ENCODE measurements around the gene BTLA. TPM values are rescaled to one million over a fixed set of nuclear protein-coding genes. Genes with fewer than 3 reads are reported as not detected.

Gene BTLA
- total RNA-seq, 4 donors from 2014 or later = 0.49 to 2.7 TPM; not detected in 2

DNA sequence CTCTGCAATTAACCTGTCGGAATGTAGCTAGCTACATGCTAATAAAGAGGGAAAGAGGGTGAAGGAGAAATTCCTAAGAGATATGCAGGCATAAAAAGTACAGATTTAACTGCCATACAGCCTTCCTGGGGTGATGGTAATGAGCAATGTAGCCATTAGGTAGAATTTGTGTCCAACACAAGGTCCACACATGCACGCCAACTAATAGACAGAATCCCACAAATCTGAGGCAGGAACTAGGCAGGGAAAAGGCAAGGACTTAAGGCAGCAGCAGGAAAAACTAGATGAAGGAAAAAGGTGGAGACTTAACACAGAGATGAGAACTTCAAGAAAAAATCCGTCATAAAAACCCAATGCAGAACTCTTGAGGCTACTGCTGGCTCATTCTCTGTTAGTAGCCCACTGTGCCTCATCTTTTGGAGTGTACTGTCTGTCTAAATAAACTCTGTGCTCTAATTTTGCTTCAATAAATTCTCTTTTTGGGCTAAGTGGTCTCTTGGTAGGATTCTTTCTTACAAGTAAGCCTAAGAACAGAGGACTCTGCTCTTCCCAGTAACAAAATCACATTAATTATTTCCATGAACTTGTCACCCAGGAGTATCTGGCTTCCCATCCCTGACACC is 81.5 kb downstream of the BTLA start:
- intact Hi-C loops (cut with DNase I) = no loop called here
- TF ChIP-seq POLR2A (IDR thresholded peaks at IDR 0.05) = no peak
- TF ChIP-seq, protein P1, sequence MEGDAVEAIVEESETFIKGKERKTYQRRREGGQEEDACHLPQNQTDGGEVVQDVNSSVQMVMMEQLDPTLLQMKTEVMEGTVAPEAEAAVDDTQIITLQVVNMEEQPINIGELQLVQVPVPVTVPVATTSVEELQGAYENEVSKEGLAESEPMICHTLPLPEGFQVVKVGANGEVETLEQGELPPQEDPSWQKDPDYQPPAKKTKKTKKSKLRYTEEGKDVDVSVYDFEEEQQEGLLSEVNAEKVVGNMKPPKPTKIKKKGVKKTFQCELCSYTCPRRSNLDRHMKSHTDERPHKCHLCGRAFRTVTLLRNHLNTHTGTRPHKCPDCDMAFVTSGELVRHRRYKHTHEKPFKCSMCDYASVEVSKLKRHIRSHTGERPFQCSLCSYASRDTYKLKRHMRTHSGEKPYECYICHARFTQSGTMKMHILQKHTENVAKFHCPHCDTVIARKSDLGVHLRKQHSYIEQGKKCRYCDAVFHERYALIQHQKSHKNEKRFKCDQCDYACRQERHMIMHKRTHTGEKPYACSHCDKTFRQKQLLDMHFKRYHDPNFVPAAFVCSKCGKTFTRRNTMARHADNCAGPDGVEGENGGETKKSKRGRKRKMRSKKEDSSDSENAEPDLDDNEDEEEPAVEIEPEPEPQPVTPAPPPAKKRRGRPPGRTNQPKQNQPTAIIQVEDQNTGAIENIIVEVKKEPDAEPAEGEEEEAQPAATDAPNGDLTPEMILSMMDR (IDR thresholded peaks at IDR 0.05) = no peak
- WGBS, 2 donors = 95% methylated on average over 3 of the region's 3 CpGs
- Histone ChIP-seq H3K27me3 (no peaks in the 10 kb centered on the region), H3K27ac (no peak overlapping the region), H3K36me3 (no peaks in the 10 kb centered on the region), H3K4me1 (no peaks in the 10 kb centered on the region), H3K9me3 (no peaks in the 10 kb centered on the region), H3K4me3 (replicated peaks in 1 of 3) (no peak overlapping the region)
- DNase-seq = no peak

- no peak for DNase-seq
- WGBS, 2 donors = 91 to 93% methylated on average over 8 of the region's 8 CpGs
- Histone ChIP-seq H3K27me3 (no peaks in the 10 kb centered on the region), H3K4me1 (no peaks in the 10 kb centered on the region), H3K4me3 (replicated peaks in 1 of 3) (no peak overlapping the region), H3K9me3 (no peaks in the 10 kb centered on the region), H3K27ac (no peak overlapping the region), H3K36me3 (no peaks in the 10 kb centered on the region)
- intact Hi-C loops (cut with DNase I) = no loop called here
- TF ChIP-seq POLR2A (IDR thresholded peaks at IDR 0.05) = no peak
- TF ChIP-seq, protein P1 (IDR thresholded peaks at IDR 0.05) = no peak
These were observed 82.7 kb downstream of the BTLA start for GRCh38 chr3:112416391-112417212.

DNA sequence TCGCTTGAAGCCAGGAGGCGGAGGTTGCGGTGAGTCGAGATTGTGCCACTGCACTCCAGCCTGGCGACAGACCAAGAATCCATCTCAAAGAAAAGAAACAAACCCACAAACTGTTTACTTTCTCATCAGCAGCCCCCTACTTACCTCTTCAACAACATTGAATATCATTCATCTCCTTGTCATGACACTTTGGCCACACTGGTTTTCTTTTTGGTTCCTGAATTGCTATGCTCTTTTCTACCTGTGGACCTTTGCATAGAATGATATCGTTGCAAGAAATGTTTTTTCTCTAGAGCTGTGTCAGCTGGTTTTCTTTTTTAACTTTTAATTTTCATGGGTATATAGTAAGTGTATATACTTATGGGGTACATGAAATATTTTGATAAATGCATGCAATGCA is 83.9 kb downstream of the BTLA start:
- intact Hi-C loops (cut with DNase I) = no loop called here
- H3K4me3 ChIP-seq (replicated peaks in 1 of 3) = no peak overlapping the region
- no peaks in the 10 kb centered on the region for H3K4me1 ChIP-seq
- H3K36me3 ChIP-seq = no peaks in the 10 kb centered on the region
- H3K9me3 ChIP-seq = no peaks in the 10 kb centered on the region
- no peak for DNase-seq
- no peaks in the 10 kb centered on the region for H3K27me3 ChIP-seq
- no peak overlapping the region for H3K27ac ChIP-seq
- WGBS, 2 donors = 96% methylated on average over 6 of the region's 6 CpGs
- TF ChIP-seq, protein P1 (IDR thresholded peaks at IDR 0.05) = no peak
- no peak for TF ChIP-seq POLR2A (IDR thresholded peaks at IDR 0.05)

Other genes starting within 250 kb of the BTLA start
- gene SLC9C1, start 205.3 kb downstream of the BTLA start, total RNA-seq = under 1 TPM in 1 of 4 donors, not detected in 3; 0.11 TPM
- gene CD200, start 166.3 kb downstream of the BTLA start, total RNA-seq = 10 to 100 TPM; 13.2 to 18.7 (median 15.8) TPM
- gene ATG3, start 62.5 kb upstream of the BTLA start, total RNA-seq = 100 to 1,000 TPM in 1 of 4 donors, 10 to 100 TPM in 3; 68.5 to 117 (median 80.9) TPM
- 10 to 100 TPM; 39.5 to 66.1 (median 60.8) TPM for gene SLC35A5, start 62.6 kb upstream of the BTLA start, total RNA-seq
- 100 to 1,000 TPM in 1 of 4 donors, 10 to 100 TPM in 3; 41.5 to 100 (median 63.7) TPM for gene CCDC80, start 141.7 kb upstream of the BTLA start, total RNA-seq

All from thyroid gland (tissue), 4 donors.